ENCODE results near the gene UBE2L3.
"Not testable (repeated sequence)": the region's sequence is repeated elsewhere in the genome, so short reads cannot be mapped to it uniquely, and the experiment has no call there.

The UBE2L3 gene

GRCh38 chr22:21573293-21573734 lies 5.8 kb downstream of the UBE2L3 start:
- no peak overlapping the region for H3K27ac ChIP-seq (ENCODE audit: extremely low read depth, low read depth, low read length)
- peaks cover 0 to 36% of the 10 kb centered on the region in 2 experiments; a peak in 1 of 3 replicates for H3K36me3 ChIP-seq (ENCODE audit: control insufficient read depth in 2 of 2, insufficient read depth in 1 of 2, low read length in 2 of 2)
- no peak for TF ChIP-seq ZFP69B (tag by site-specific recombination; IDR thresholded peaks at IDR 0.05)
- TF ChIP-seq, protein P1, sequence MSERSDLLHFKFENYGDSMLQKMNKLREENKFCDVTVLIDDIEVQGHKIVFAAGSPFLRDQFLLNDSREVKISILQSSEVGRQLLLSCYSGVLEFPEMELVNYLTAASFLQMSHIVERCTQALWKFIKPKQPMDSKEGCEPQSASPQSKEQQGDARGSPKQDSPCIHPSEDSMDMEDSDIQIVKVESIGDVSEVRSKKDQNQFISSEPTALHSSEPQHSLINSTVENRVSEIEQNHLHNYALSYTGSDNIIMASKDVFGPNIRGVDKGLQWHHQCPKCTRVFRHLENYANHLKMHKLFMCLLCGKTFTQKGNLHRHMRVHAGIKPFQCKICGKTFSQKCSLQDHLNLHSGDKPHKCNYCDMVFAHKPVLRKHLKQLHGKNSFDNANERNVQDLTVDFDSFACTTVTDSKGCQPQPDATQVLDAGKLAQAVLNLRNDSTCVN (tag by site-specific recombination; optimal IDR thresholded peaks at IDR 0.05), result no peak
- TF ChIP-seq ZBTB20 (tag by site-specific recombination; IDR thresholded peaks at IDR 0.05), result 0 out of 2 replicates have a peak, but pooled peaks have one; percentile 3
- TF ChIP-seq, protein P2, sequence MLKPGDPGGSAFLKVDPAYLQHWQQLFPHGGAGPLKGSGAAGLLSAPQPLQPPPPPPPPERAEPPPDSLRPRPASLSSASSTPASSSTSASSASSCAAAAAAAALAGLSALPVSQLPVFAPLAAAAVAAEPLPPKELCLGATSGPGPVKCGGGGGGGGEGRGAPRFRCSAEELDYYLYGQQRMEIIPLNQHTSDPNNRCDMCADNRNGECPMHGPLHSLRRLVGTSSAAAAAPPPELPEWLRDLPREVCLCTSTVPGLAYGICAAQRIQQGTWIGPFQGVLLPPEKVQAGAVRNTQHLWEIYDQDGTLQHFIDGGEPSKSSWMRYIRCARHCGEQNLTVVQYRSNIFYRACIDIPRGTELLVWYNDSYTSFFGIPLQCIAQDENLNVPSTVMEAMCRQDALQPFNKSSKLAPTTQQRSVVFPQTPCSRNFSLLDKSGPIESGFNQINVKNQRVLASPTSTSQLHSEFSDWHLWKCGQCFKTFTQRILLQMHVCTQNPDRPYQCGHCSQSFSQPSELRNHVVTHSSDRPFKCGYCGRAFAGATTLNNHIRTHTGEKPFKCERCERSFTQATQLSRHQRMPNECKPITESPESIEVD (tag by site-specific recombination; IDR thresholded peaks at IDR 0.05), result no peak
- TF ChIP-seq ZNF10 (tag by site-specific recombination; IDR thresholded peaks at IDR 0.05), result peak; percentile 61; the same call in 1 of the 2 replicates
- peaks cover 10% of the 10 kb centered on the region for H3K4me1 ChIP-seq (ENCODE audit: control insufficient read depth, insufficient read depth, low read length)
- POLR2A ChIA-PET, result interaction anchor here (0.8 to 2.0 kb wide), 6 partner anchors 9 to 70 kb away, joined by 3 to 11 read pairs (median 4); partner anchors contain the start of gene YDJC
- no peak overlapping the region for H3K4me3 ChIP-seq (ENCODE audit: low read depth, low read length)
- CTCF ChIA-PET, result interaction anchor here (1.2 to 1.4 kb wide), 2 partner anchors 56 to 73 kb away, joined by 5 to 6 read pairs; no protein-coding TSS in a partner anchor
- no peaks in the 10 kb centered on the region for H3K9me3 ChIP-seq (ENCODE audit: control insufficient read depth, insufficient read depth, low read depth, low read length)

DNA sequence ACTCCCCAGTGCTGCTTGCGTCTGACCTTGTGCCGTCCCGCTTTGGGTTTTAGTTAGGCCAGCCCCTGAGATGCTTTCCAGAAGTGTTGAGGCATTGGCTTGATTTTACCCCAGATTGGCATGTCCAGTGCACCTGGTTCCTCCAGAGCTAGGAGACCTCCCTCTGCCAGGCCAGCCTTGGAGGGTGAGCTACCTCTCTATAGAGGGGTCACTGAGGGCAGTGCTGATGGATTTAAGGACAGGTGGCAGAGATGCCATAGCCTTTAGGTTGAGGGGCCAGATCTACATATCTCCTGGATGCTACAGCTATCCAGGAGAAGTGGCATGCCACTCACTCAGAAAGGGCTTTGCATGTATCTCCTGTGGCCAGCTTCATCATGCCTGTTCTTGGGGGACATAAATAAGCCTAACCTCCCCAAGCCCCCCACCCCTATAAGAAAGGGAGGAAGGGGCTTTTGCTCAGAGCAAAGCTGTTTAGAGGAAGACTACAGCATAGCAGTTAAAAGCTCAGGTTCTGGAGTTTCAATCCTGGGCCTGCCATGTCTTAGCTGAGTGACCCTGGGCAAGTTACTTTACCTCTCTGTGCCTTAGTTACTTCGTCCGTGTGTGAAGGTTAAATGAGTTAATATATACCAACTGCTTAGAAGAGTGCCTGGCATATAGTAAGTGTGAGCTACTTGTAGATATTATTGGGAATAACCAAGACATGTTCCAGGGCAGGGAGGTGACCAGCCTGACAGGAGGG lies 6.4 kb downstream of the UBE2L3 start:
- TF ChIP-seq ZNF664 (tag by site-specific recombination; IDR thresholded peaks at IDR 0.05) (peak; percentile 100), ZNF660 (tag by site-specific recombination; IDR thresholded peaks at IDR 0.05) (no peak)
- Histone ChIP-seq H3K4me1 (ENCODE audit: control insufficient read depth, insufficient read depth, low read length) (peaks cover 10% of the 10 kb centered on the region), H3K36me3 (ENCODE audit: control insufficient read depth in 2 of 2, insufficient read depth in 1 of 2, low read length in 2 of 2) (peaks cover 0 to 40% of the 10 kb centered on the region in 2 experiments; a peak in 1 of 3 replicates), H3K4me3 (ENCODE audit: low read depth, low read length) (no peak overlapping the region), H3K27ac (ENCODE audit: extremely low read depth, low read depth, low read length) (no peak overlapping the region), H3K9me3 (ENCODE audit: control insufficient read depth, insufficient read depth, low read depth, low read length) (no peaks in the 10 kb centered on the region)
- ChIA-PET POLR2A (interaction anchor here (0.8 to 2.0 kb wide), 7 partner anchors 8 to 69 kb away, joined by 3 to 11 read pairs (median 3); partner anchors contain the start of gene YDJC), CTCF (interaction anchor here (0.6 to 2.5 kb wide), 4 partner anchors 8 to 69 kb away, joined by 4 to 12 read pairs (median 7); partner anchors contain the start of genes SDF2L1 and YDJC)

- POLR2A ChIA-PET, result interaction anchor here (1.1 to 1.7 kb wide), 2 partner anchors 10 to 20 kb away, joined by 4 to 7 read pairs; no protein-coding TSS in a partner anchor
Measured at GRCh38 chr22:21579474-21579851, 11.9 kb downstream of the UBE2L3 start.

GRCh38 chr22:21580623-21581007 lies 13.1 kb downstream of the UBE2L3 start:
- H3K36me3 ChIP-seq (ENCODE audit: control insufficient read depth in 2 of 2, insufficient read depth in 1 of 2, low read length in 2 of 2), result peaks cover 0 to 20% of the 10 kb centered on the region in 2 experiments; a peak in 2 of 3 replicates
- not testable (repeated sequence) for H3K4me1 ChIP-seq (ENCODE audit: control insufficient read depth, insufficient read depth, low read length); H3K27ac ChIP-seq (ENCODE audit: extremely low read depth, low read depth, low read length); H3K9me3 ChIP-seq (ENCODE audit: control insufficient read depth, insufficient read depth, low read depth, low read length); H3K4me3 ChIP-seq (ENCODE audit: low read depth, low read length)
- ChIA-PET POLR2A (interaction anchor here (1.7 kb wide), 1 partner anchor 11 kb away, joined by 7 read pairs; no protein-coding TSS in a partner anchor), CTCF (interaction anchor here (0.9 kb wide), 1 partner anchor 44 kb away, joined by 4 read pairs; no protein-coding TSS in a partner anchor)

More at GRCh38 chr22:21579474-21579851, 11.9 kb downstream of the UBE2L3 start:
- H3K9me3 ChIP-seq (ENCODE audit: control insufficient read depth, insufficient read depth, low read depth, low read length), result no peaks in the 10 kb centered on the region
- TF ChIP-seq RBAK (tag by site-specific recombination; IDR thresholded peaks at IDR 0.05) (no peak), ZNF121 (tag by site-specific recombination; IDR thresholded peaks at IDR 0.05) (peak; percentile 39; the same call in 1 of the 2 replicates), ZNF843 (tag by site-specific recombination; IDR thresholded peaks at IDR 0.05) (no peak), IKZF3 (tag by site-specific recombination; IDR thresholded peaks at IDR 0.05) (peak; percentile 21; the same call in 1 of the 2 replicates), GFI1B (tag by site-specific recombination; IDR thresholded peaks at IDR 0.05) (no peak)
- no peak overlapping the region for H3K27ac ChIP-seq (ENCODE audit: extremely low read depth, low read depth, low read length)
- peaks cover 10% of the 10 kb centered on the region; the same call in 1 of the 2 replicates for H3K4me1 ChIP-seq (ENCODE audit: control insufficient read depth, insufficient read depth, low read length)
- H3K36me3 ChIP-seq (ENCODE audit: control insufficient read depth in 2 of 2, insufficient read depth in 1 of 2, low read length in 2 of 2), result peaks cover 0 to 15% of the 10 kb centered on the region in 2 experiments; a peak in 2 of 3 replicates
- H3K4me3 ChIP-seq (ENCODE audit: low read depth, low read length), result no peak overlapping the region
- CTCF ChIA-PET, result interaction anchor here (0.7 to 1.7 kb wide), 4 partner anchors 15 to 64 kb away, joined by 3 to 6 read pairs (median 5); no protein-coding TSS in a partner anchor

DNA sequence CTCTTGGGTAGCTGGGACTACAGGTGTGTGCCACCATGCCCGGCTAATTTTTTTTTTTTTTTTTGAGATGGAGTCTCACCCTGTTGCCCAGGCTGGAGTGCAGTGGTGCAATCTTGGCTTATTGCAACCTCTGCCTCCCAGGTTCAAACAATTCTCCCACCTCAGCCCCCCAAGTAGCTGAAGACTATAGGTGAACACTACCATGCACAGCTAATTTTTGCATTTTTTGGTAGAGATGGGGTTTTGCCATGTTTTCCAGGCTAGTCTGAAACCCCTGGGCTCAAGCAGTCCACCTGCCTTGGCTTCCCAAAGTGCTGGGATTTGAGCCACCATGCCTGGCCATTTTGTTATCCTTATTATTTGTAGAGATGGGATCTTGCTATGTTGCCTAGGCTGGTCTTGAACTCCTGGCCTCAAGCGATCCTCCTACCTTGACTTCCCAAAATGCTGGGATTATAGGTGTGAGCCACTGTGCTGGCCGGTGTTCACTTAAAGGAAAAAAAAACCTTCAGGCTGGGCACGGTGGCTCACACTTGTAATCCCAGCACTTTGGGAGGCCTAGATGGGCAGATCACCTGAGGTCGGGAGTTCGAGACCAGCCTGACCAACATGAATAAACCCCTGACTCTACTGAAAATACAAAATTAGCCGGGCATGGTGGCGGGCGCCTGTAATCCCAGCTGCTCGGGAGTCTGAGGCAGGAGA lies 13.6 kb downstream of the UBE2L3 start:
- H3K4me3 ChIP-seq (ENCODE audit: low read depth, low read length); H3K9me3 ChIP-seq (ENCODE audit: control insufficient read depth, insufficient read depth, low read depth, low read length); H3K4me1 ChIP-seq (ENCODE audit: control insufficient read depth, insufficient read depth, low read length); H3K27ac ChIP-seq (ENCODE audit: extremely low read depth, low read depth, low read length): not testable (repeated sequence)
- peaks cover 0 to 22% of the 10 kb centered on the region in 2 experiments; a peak in 2 of 3 replicates for H3K36me3 ChIP-seq (ENCODE audit: control insufficient read depth in 2 of 2, insufficient read depth in 1 of 2, low read length in 2 of 2)
- POLR2A ChIA-PET, result interaction anchor here (1.4 to 1.7 kb wide), 2 partner anchors 12 to 48 kb away, joined by 3 to 7 read pairs; no protein-coding TSS in a partner anchor
- CTCF ChIA-PET, result interaction anchor here (0.9 kb wide), 1 partner anchor 43 kb away, joined by 4 read pairs; no protein-coding TSS in a partner anchor

Data from HEK293 (cell line).